ENCODE data around the gene ZNF778.

- TF ChIP-seq CTCF (IDR thresholded peaks at IDR 0.05; ENCODE audit: control extremely low read depth in 1 of 3, insufficient read depth in 1 of 3, low read depth in 1 of 3, low read length in 3 of 3) (no peak), POLR2AphosphoS5 (IDR thresholded peaks at IDR 0.05; ENCODE audit: low read depth, low read length) (no peak), SP1 (IDR thresholded peaks at IDR 0.05; ENCODE audit: low read depth, low read length) (no peak), POLR2A (IDR thresholded peaks at IDR 0.05; ENCODE audit: control extremely low read depth in 1 of 2, low read depth in 2 of 2, low read length in 2 of 2) (no peak), TEAD4 (IDR thresholded peaks at IDR 0.05; ENCODE audit: low read depth, low read length) (no peak), JUND (IDR thresholded peaks at IDR 0.05; ENCODE audit: low read length) (no peak), POU5F1 (IDR thresholded peaks at IDR 0.05; ENCODE audit: low read depth, low read length) (no peak), ATF3 (IDR thresholded peaks at IDR 0.05; ENCODE audit: insufficient read depth, low read depth, low read length) (no peak)
Observed at GRCh38 chr16:89253548-89254287, 36.2 kb downstream of the ZNF778 start.
